Hepatocyte (in vitro differentiated cells): ENCODE measurements around the gene PLA2G4D. TPM values are rescaled to one million over a fixed set of nuclear protein-coding genes. Genes with fewer than 3 reads are reported as not detected.

Source experiments
- DNase-seq: peaks from one replicate; pipeline ENCODE4 v3.0.0-alpha.2; 2016; ENCODE audit warnings: low spot score
- H2AFZ ChIP-seq: fragments of 200-600 bp; sonication (generic); 2 replicates; pipeline ENCODE4 v1.6.0; 2016; ENCODE audit warnings: antibody characterized with exemption, mild to moderate bottlenecking
- H3K27ac ChIP-seq: fragments of 200-600 bp; sonication (generic); 2 replicates; pipeline ENCODE4 v1.5.1; 2016; ENCODE audit warnings: mild to moderate bottlenecking
- H3K27me3 ChIP-seq: fragments of 200-600 bp; sonication (generic); 2 replicates; pipeline ENCODE4 v1.6.1; 2016
- H3K36me3 ChIP-seq: fragments of 200-600 bp; sonication (generic); replicated peaks from 2 replicates; pipeline ENCODE4 v1.5.1; 2016; ENCODE audit warnings: low read depth; ENCODE audit not compliant: insufficient read depth
- H3K4me1 ChIP-seq: fragments of 200-600 bp; sonication (generic); 2 replicates; pipeline ENCODE4 v1.5.1; 2016; ENCODE audit warnings: mild to moderate bottlenecking, moderate library complexity; ENCODE audit not compliant: insufficient read depth
- H3K4me2 ChIP-seq: fragments of 200-600 bp; sonication (generic); 2 replicates; pipeline ENCODE4 v1.6.0; 2016
- H3K4me3 ChIP-seq: fragments of 200-600 bp; sonication (generic); 2 replicates; pipeline ENCODE4 v1.5.1; 2016; ENCODE audit warnings: mild to moderate bottlenecking
- H3K79me2 ChIP-seq: fragments of 200-600 bp; sonication (generic); 2 replicates; pipeline ENCODE4 v1.6.0; 2017; ENCODE audit warnings: mild to moderate bottlenecking
- H3K9me2 ChIP-seq: fragments of 200-600 bp; sonication (generic); replicated peaks from 2 replicates; pipeline ENCODE4 v1.6.0; 2017; ENCODE audit warnings: mild to moderate bottlenecking; ENCODE audit not compliant: insufficient read depth
- H3K9me3 ChIP-seq: fragments of 200-600 bp; sonication (generic); 2 replicates; pipeline ENCODE4 v1.5.1; 2016; ENCODE audit warnings: low read depth, mild to moderate bottlenecking
- H4K20me1 ChIP-seq: fragments of 200-600 bp; sonication (generic); 2 replicates; pipeline ENCODE4 v1.6.0; 2016; ENCODE audit warnings: mild to moderate bottlenecking; ENCODE audit not compliant: insufficient read depth, poor library complexity, severe bottlenecking
- EZH2 ChIP-seq: fragments of 200-600 bp; sonication (generic); IDR thresholded peaks from 2 replicates; pipeline ENCODE4 v1.6.1; 2016; ENCODE audit warnings: antibody characterized with exemption, mild to moderate bottlenecking, borderline replicate concordance
- EZH2phosphoT487 ChIP-seq: fragments of 200-600 bp; sonication (generic); IDR thresholded peaks from one replicate; pipeline ENCODE4 v1.6.1; 2018; ENCODE audit warnings: antibody characterized with exemption, mild to moderate bottlenecking, low read depth, moderate library complexity; ENCODE audit not compliant: unreplicated experiment, severe bottlenecking
- WGBS: methylation state at CpG from one replicate; pipeline ENCODE4 v1.1.6; 2016; ENCODE audit warnings: low lambda C conversion rate; ENCODE audit errors: missing lambda C conversion rate; 5-methylcytosine and 5-hydroxymethylcytosine counted together
- polyA plus RNA-seq: library from polyadenylated mRNA; unstranded; fragments of >200 nt; fragmentation: Nextera tagmentation; extraction: Ambion mirVana; gene quantifications from 2 replicates; pipeline ENCODE4 v1.2.1, GENCODE V29; 2016
- total RNA-seq: library from RNA; depleted of rRNA; stranded (reverse); fragments of >200 nt; gene quantifications from 2 replicates; pipeline ENCODE4 v1.2.3, GENCODE V29; 2014
- TF ChIP-seq, protein P1 (sequence below): fragments of 200-600 bp; sonication (generic); IDR thresholded peaks from 2 replicates; pipeline ENCODE4 v1.5.1; 2016; ENCODE audit warnings: antibody characterized with exemption, mild to moderate bottlenecking; ENCODE audit not compliant: poor library complexity

The PLA2G4D gene
- total and polyA plus RNA-seq, 2 experiments from 2014 or later = 0.17 TPM; not detected in 1

DNA sequence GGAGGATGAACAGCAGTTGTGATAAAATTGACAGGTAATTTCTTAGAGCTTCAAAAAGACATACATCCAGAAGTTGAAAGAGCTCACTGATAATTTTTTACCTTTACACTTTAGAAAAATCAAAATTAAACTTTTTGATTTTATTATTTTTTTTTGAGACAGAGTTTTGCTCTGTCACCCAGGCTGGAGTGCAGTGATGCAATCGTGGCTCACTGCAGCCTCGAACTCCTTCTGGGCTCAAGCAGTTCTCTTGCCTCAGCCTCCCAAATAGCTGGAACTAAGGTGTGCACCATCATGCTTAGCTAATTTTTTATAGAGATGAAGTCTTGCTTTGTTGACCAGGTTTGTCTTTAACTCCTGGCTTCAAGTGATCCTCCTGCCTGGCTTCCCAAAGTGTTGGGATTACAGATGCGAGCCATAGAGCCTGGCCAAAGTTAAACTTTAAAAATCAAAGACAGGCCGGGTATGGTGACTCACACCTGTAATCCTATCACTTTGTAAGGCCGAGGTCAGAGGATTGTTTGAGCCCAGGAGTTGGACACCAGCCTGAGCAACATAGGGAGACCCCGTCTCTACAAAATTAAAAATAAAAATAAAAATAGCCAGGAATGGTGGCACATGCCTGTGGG, 40.4 kb upstream of the PLA2G4D start:
- no peak for TF ChIP-seq EZH2phosphoT487
- TF ChIP-seq EZH2 = no peak
- TF ChIP-seq, protein P1, sequence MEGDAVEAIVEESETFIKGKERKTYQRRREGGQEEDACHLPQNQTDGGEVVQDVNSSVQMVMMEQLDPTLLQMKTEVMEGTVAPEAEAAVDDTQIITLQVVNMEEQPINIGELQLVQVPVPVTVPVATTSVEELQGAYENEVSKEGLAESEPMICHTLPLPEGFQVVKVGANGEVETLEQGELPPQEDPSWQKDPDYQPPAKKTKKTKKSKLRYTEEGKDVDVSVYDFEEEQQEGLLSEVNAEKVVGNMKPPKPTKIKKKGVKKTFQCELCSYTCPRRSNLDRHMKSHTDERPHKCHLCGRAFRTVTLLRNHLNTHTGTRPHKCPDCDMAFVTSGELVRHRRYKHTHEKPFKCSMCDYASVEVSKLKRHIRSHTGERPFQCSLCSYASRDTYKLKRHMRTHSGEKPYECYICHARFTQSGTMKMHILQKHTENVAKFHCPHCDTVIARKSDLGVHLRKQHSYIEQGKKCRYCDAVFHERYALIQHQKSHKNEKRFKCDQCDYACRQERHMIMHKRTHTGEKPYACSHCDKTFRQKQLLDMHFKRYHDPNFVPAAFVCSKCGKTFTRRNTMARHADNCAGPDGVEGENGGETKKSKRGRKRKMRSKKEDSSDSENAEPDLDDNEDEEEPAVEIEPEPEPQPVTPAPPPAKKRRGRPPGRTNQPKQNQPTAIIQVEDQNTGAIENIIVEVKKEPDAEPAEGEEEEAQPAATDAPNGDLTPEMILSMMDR = no peak

DNA sequence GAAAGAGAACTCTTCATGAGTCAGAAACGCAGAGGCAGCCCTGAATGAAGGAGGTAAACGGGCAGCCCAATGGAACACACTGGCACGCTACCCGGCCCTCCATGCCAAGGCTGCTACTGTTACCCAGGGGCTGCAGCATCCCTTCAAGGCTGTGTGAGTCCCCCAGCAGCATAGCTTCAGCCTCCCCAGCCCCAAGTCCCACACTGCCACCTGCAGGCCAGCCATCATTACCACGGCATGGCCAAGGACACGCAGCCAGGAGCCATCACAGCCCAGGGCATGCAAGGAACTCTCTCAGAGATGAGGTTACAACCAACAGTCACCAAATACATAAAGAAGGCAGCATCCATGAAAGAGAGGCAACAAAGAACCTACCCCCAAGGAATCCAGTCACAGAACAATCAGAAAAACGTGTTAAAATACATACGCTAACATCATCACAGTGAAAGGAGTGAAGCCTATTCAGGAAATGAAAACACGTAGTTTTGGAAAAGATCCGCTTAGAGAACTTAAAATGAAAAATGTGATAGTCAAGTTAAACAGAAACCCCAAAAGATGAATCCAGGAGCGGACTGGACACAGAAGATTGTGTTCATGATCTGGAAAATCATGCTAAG, 39.6 kb upstream of the PLA2G4D start:
- no peaks in the 10 kb centered on the region for H3K79me2 ChIP-seq
- no peaks in the 10 kb centered on the region for H3K36me3 ChIP-seq
- H3K27ac ChIP-seq = no peak overlapping the region
- peaks cover 6% of the 10 kb centered on the region for H3K27me3 ChIP-seq
- whole genome bisulfite sequencing = 75% methylated on average over 11 of the region's 11 CpGs
- H3K4me2 ChIP-seq = no peak overlapping the region
- H3K4me1 ChIP-seq = no peaks in the 10 kb centered on the region
- H3K9me2 ChIP-seq = no peaks in the 10 kb centered on the region
- no peak overlapping the region for H2AFZ ChIP-seq
- DNase-seq = peak; percentile 42
- H4K20me1 ChIP-seq = no peaks in the 10 kb centered on the region
- H3K4me3 ChIP-seq = no peak overlapping the region
- H3K9me3 ChIP-seq = no peaks in the 10 kb centered on the region
- TF ChIP-seq, protein P1 = peak; percentile 40
- TF ChIP-seq EZH2 = no peak
- TF ChIP-seq EZH2phosphoT487 = no peak

More for the DNA sequence above, 40.4 kb upstream of the PLA2G4D start:
- Histone ChIP-seq H3K36me3 (no peaks in the 10 kb centered on the region), H3K9me2 (no peaks in the 10 kb centered on the region), H3K4me2 (no peak overlapping the region), H3K4me3 (no peak overlapping the region), H3K9me3 (no peaks in the 10 kb centered on the region), H3K27ac (no peak overlapping the region), H4K20me1 (no peaks in the 10 kb centered on the region), H2AFZ (no peak overlapping the region), H3K79me2 (no peaks in the 10 kb centered on the region), H3K27me3 (no peaks in the 10 kb centered on the region), H3K4me1 (no peaks in the 10 kb centered on the region)
- DNase-seq = peak; percentile 3
- 63% methylated on average over 6 of the region's 6 CpGs for WGBS

DNA sequence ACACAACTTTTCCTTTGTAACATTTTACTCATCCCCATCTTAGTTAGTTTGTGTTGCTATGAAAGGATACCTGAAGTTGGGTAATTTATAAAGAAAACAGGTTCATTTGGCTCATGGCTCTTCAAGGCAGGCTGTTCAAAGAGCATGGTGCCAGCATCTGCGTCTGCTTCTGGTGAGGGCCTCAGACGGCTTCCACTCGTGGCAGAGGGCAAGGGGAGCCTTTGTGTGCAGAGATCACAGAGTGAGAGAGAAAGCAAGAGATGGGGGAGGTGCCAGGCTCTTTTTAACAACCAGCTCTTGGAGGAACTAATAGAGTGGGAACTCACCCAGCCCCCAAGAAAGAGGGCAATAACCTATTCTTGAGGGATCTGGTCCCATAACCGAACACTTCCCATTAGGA, 39.0 kb upstream of the PLA2G4D start:
- H3K27ac ChIP-seq = no peak overlapping the region
- DNase-seq = no peak
- WGBS = 91% methylated on average over 4 of the region's 4 CpGs
- H4K20me1 ChIP-seq = no peaks in the 10 kb centered on the region
- H3K4me3 ChIP-seq = no peak overlapping the region
- H2AFZ ChIP-seq = no peak overlapping the region
- H3K9me3 ChIP-seq = no peaks in the 10 kb centered on the region
- H3K79me2 ChIP-seq = no peaks in the 10 kb centered on the region
- H3K9me2 ChIP-seq = no peaks in the 10 kb centered on the region
- H3K4me2 ChIP-seq = no peak overlapping the region
- H3K36me3 ChIP-seq = no peaks in the 10 kb centered on the region
- TF ChIP-seq, protein P1 = no peak
- no peak for TF ChIP-seq EZH2phosphoT487
- TF ChIP-seq EZH2 = no peak
- peaks cover 7% of the 10 kb centered on the region for H3K27me3 ChIP-seq
- H3K4me1 ChIP-seq = no peaks in the 10 kb centered on the region
